Measurements from ENCODE around the gene LPA.

LPA gene

DNA sequence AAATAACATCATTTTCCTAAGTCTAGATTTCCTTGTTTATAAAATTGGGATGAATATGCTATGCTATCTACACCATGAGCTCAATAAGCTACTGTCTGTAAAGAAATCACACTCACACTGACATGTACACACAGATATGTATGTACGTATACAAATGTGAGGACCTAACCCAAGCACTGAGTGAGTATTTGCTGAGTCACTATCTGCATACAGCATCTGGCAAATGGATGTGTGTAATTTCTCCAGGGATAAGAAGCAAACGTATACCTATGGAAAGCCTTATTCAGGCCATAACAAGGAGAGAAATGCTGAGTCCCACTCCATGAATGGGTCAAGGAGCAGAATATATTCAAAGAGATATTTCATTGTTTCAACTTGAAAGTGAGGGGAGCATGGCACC is 153.9 kb downstream of the LPA start:
- FAIRE-seq = no peak

DNA sequence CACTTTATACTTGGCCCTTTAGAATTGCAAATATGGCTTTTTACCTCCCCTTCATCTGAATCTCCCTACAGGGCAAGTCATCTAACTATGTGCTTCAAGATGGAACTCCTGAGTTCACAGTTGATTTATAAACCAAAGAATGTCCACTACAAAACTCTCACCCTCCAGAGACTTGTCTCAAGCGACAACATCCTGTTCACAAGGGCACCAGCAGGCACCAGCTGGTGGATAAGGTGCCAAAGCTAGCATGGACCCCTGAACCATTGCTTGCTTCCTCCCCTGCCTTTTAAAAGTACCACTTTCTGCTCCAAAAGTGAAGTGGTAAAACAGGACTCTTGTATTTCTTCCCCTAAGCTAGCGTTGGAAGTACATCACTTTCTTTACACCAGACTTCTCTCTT is 154.5 kb downstream of the LPA start:
- no peak for FAIRE-seq

DNA sequence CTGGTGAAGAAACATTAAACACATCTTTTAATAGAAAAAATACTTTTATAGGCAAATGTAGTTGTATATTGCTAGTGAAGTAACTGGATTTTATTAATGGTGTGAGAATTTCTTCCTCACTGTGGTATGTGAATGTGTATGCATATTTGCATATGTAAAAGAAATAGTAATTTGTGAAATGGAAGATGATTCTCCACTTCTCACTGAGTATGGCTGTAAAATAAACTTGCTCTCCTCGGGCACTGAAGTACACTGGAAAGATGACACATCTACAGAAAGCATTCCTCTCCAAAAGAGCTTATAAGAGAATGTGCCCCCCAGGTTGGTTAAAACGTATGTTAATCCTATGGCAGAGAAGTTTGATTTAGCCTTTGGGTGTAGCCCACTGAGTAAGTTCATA is 155.5 kb downstream of the LPA start:
- no peak for FAIRE-seq

DNA sequence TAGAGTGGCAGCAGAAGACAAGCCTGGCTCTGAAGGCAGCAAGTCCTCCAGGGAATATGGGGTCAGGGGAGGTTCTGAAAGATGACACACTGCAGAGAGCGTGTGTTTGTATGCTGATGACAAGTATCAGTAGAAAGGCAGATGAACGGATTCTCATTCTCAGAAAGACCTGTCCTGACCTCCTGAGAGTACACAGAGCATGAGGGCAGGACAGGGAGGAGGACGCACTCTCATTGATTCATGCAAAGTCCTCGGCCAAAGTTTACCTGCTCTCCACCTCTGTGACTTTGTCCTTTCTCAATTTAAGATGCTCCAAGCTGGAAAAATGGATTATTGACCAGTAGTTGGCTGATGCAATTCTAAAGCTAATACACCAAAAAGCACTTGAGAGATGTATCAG is 156.7 kb downstream of the LPA start:
- FAIRE-seq = no peak

DNA sequence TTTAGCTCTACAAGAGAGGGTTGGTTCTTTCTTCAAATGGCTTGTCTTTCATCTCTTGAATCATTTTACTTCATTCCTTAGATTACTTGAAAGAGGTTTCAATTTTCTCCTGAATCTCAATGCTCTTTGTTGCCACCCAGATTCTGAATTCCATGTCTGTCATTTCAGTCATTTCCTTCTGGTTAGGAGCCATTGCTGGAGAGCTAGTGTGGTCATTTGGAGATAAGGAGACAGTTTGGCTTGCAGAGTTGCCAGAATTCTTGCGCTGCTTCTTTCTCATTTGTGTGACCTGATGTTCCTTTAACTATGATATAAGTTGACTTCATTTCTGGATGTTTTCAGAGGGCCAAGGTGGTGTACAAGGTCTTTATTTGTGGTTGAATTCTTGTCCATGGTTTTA is 158.1 kb downstream of the LPA start:
- no peak for FAIRE-seq

DNA sequence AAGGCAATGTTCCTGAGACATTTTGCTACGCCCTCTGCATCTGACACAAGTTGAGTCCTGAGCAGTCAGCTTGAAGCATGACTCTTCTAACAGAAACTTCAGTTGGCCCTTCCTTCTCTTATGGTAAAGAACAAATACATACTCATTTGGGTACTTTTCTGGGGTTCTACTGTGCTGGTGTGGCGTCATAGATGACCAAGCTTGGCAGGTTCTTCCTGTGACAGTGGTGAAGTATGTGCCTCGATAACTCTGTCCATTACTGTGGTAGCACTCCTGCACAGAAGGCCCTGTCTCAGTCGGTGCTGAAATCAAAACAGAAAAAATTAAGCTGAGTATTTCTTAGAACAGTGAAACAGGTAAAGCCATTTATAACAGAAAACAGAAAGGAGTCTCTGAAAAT is 163.4 kb downstream of the LPA start:
- no peak for FAIRE-seq

DNA sequence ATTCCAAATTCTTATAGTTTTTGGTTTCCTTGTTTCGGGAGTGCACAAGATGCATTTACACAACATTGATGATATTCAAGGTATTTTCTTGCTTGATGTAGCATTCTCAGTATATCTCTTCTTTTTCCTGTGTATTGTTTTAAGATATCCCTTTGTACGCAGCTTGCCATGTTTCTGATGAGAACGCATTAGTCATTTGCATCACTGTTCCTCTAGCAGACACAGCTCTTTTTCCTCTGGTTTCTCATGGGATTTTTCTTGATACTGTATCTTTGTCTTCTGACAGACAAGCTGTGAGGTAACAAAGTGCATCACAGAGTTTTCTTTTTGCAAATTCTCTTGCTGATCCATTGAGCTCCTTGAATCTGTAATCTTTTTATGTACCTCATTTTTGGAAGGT is 169.5 kb downstream of the LPA start:
- FAIRE-seq = no peak

DNA sequence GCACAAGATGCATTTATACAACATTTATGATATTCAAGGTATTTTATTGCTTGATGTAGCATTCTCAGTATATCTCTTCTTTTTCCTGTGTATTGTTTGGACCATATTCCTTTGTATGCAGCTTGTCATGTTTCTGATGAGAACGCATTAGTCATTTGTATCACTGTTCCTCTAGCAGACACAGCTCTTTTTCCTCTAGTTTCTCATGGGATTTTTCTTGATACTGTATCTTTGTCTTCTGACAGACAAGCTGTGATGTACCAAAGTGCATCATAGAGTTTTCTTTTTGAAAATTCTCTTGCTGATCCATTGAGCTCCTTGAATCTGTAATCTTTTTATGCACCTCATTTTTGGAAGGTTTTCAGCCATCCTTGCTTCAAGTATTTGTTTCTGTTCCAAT is 175.0 kb downstream of the LPA start:
- FAIRE-seq = no peak

DNA sequence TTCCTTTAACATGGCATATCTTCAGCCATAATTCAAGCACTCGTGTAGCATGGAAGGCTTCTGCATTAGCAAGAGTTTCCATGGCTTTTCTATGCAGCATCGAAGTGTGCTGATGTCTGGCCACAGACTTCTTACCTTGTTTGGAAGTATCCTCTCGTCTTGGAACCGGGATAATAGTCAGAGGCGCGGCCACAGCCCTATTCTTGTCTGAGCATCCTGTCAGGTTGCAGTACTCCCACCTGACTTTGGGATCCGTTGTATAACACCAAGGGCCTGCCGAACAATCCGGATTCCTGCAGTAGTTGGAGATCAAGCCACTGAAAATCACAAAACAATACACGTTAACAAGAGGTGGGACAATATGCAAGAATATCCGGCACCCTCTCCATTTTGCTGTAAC is 177.0 kb downstream of the LPA start:
- no peak for FAIRE-seq

Data from endometrium (tissue), 2 donors.